ENCODE data around the gene NPM3.

NPM3 gene

DNA sequence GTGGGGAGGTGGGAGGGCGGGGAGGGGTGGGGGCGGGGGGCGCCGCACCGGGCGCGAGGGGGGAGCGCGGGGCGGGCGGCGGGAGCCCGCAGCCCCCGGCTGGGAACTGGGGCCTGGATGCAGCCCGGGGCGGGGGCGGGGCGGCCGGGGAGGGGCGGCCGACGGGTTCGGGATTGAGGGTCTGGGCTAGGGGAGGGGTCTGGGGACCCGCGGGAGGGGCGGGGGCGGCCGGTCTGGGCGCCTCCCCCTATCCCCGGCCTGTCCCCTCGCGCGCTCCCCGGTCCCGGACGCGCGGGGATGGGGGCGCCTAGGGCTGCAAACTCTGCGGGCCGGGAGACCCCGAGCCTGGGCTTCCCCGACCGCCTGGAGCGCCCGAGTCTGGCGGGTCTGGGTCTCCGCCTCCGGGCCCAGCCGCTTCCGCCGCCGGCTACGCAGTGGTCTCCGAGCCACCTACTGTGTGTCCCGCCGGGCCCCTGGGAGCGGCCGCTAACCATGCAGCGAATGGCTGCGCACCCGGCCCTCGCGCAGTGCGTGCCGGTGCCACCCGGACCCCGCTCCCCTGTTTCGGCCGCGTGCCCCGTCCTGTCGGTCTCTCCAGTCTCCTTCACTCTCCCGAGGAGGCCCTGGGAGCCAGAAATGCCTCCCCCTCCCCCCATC lies 7.0 kb downstream of the NPM3 start:
- H3K4me2 ChIP-seq, result no peak overlapping the region
- H3K9me3 ChIP-seq, result no peaks in the 10 kb centered on the region
- H3K4me1 ChIP-seq, result peaks cover 26% of the 10 kb centered on the region
- 0 out of 2 replicates have a peak, but pooled peaks cover 7% of the 10 kb centered on the region for H3K36me3 ChIP-seq
- H3K9ac ChIP-seq, result no peak overlapping the region
- peaks cover 91% of the 10 kb centered on the region for H3K27me3 ChIP-seq
- peaks cover 89% of the 10 kb centered on the region for H4K20me1 ChIP-seq
- no peak overlapping the region for H3K4me3 ChIP-seq
- H3K27ac ChIP-seq, result no peak overlapping the region
- TF ChIP-seq Cebpa-rat (IDR thresholded peaks at IDR 0.05), result no peak

DNA sequence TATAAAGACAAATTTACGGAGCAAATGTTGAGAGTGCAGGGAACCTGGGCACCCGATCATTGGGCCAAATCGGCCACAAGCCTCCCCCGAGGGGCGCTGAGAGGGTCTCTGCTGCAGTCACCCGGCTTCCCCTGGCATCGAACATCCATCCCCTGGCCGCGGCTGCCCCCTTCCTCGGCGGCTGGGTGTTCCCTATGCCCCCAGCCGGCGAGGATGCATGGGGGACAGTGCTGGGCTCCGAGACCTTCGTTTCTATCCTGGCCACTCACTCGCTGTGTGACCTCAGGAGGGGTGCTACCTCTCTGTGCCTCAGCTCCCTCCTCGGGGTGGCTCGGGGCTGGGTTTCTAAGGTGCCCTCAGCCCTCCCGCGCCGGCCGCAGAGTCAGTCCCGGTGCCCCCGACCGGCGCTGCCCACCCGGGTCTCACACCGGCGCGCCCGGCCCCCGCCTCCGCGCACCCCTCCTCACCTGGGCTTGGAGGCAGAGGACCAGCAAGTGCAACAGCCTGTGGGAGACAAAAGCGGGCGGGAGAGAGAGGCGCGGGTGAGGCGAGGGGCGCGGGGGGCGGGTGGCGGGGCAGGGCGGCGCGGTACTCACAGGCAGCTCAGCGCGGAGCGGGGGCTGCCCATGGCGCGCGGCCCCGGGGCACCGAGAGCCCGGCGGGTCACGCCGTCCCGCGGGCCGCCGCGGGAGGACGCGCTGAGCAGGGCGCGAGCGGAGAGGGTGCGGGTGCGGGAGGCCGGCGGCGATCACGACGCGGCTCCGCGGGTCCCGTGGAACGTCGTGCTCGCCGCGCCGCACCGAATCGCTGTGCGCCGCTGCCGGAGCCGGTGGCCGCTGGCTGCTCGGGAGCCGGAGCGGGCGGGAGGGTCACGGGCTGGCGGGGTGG lies 7.7 kb downstream of the NPM3 start, which contains the start of gene FGF8:
TSS of gene FGF8 (minus strand) at position 842 of the 888 bp plus-strand sequence. CDS start at position 628, 214 bp downstream.
- H3K4me3 ChIP-seq, result no peak within 1 kb of the TSS

DNA sequence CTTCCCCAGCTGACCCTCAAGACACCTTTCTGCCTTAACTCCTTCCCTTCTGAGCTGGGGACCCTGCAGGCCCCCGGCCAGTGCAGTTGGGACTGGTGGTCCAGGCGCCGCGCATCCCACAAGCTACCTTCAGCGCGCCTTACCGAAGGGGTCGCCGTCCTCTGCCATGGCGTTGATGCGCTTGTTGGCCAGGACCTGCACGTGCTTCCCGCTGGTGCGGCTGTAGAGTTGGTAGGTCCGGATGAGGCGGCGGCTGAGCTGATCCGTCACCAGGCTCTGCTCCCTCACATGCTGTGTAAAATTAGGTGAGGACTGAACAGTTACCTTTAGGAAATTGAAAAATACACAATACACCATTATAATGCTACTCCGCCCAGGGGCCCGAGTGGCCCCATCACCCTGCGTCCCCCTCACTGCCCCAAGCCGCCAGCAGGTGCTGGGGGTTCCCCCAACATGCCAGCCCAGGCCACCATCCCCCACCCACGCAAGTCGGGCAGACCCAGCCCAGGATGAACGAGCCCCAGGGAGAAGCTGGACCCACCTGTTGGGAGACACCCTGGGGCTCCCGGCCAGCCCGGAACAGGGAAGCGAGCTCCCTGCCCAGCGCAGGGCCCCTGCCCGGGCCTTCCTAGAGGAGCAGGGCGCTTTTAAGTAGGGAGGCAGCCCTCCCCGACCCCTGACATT lies 8.5 kb downstream of the NPM3 start:
- no peak overlapping the region for H3K27ac ChIP-seq
- H4K20me1 ChIP-seq, result peaks cover 92% of the 10 kb centered on the region
- peaks cover 95% of the 10 kb centered on the region for H3K27me3 ChIP-seq
- H3K9me3 ChIP-seq, result no peaks in the 10 kb centered on the region
- H3K36me3 ChIP-seq, result 0 out of 2 replicates have a peak, but pooled peaks cover 7% of the 10 kb centered on the region
- H3K4me2 ChIP-seq, result no peak overlapping the region
- no peak overlapping the region for H3K9ac ChIP-seq
- TF ChIP-seq Cebpa-rat (IDR thresholded peaks at IDR 0.05), result no peak
- H3K4me1 ChIP-seq, result peaks cover 13% of the 10 kb centered on the region
- H3K4me3 ChIP-seq, result no peak overlapping the region

More for the DNA sequence above, 7.7 kb downstream of the NPM3 start, which contains the start of gene FGF8:
- Histone ChIP-seq H3K9ac (no peak within 1 kb of the TSS), H3K9me3 (no peaks in the 10 kb centered on the region), H3K4me1 (peaks cover 21% of the 10 kb centered on the region), H3K4me2 (no peak within 1 kb of the TSS), H3K36me3 (0 out of 2 replicates have a peak, but pooled peaks cover 7% of the 10 kb centered on the region), H3K27me3 (peaks cover 98% of the 10 kb centered on the region), H3K27ac (no peak within 1 kb of the TSS), H4K20me1 (peaks cover 91% of the 10 kb centered on the region)
- no peak for TF ChIP-seq Cebpa-rat (IDR thresholded peaks at IDR 0.05)

GRCh38 chr10:101773923-101774588 lies 9.2 kb downstream of the NPM3 start:
- no peak overlapping the region for H3K27ac ChIP-seq
- H3K9ac ChIP-seq, result no peak overlapping the region
- 0 out of 2 replicates have a peak, but pooled peaks cover 7% of the 10 kb centered on the region for H3K36me3 ChIP-seq
- H3K4me2 ChIP-seq, result no peak overlapping the region
- no peak for TF ChIP-seq Cebpa-rat (IDR thresholded peaks at IDR 0.05)
- no peak overlapping the region for H3K4me3 ChIP-seq
- H3K4me1 ChIP-seq, result peaks cover 6% of the 10 kb centered on the region
- H3K9me3 ChIP-seq, result no peaks in the 10 kb centered on the region
- peaks cover 93% of the 10 kb centered on the region for H3K27me3 ChIP-seq
- peaks cover 85% of the 10 kb centered on the region for H4K20me1 ChIP-seq

GRCh38 chr10:101772895-101773761 lies 10.1 kb downstream of the NPM3 start:
- Histone ChIP-seq H3K9ac (no peak overlapping the region), H3K4me2 (no peak overlapping the region), H3K4me1 (no peaks in the 10 kb centered on the region), H3K9me3 (no peaks in the 10 kb centered on the region), H3K27ac (no peak overlapping the region), H3K27me3 (peaks cover 84% of the 10 kb centered on the region), H4K20me1 (peaks cover 76% of the 10 kb centered on the region), H3K36me3 (0 out of 2 replicates have a peak, but pooled peaks cover 7% of the 10 kb centered on the region), H3K4me3 (no peak overlapping the region)
- TF ChIP-seq Cebpa-rat (IDR thresholded peaks at IDR 0.05), result no peak

GRCh38 chr10:101772017-101772894 lies 11.0 kb downstream of the NPM3 start:
- Histone ChIP-seq H3K4me1 (no peaks in the 10 kb centered on the region), H3K4me3 (no peak overlapping the region), H3K4me2 (no peak overlapping the region), H3K27me3 (peaks cover 82% of the 10 kb centered on the region), H4K20me1 (peaks cover 67% of the 10 kb centered on the region), H3K36me3 (0 out of 2 replicates have a peak, but pooled peaks cover 3% of the 10 kb centered on the region), H3K9ac (no peak overlapping the region), H3K27ac (no peak overlapping the region), H3K9me3 (no peaks in the 10 kb centered on the region)
- no peak for TF ChIP-seq Cebpa-rat (IDR thresholded peaks at IDR 0.05)

DNA sequence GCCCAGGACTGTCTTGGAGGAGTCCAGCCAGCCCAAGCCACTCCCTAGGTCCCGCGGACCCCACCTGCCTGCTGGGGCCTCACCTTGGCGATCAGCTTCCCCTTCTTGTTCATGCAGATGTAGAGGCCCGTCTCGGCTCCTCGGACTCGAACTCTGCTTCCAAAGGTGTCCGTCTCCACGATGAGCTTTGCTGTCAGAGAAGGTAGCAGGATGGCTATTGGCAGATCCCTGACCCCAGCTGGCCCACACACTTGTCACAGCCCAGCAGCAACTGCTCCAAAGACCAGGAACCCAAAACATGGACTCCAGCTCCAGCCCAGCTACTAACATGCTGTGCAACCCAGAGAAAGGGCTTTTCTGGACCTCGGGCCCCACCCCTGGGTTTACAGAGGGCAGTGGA lies 11.9 kb downstream of the NPM3 start:
- TF ChIP-seq Cebpa-rat (IDR thresholded peaks at IDR 0.05), result no peak
- no peak overlapping the region for H3K4me2 ChIP-seq
- no peak overlapping the region for H3K27ac ChIP-seq
- no peaks in the 10 kb centered on the region for H3K36me3 ChIP-seq
- no peak overlapping the region for H3K4me3 ChIP-seq
- no peak overlapping the region for H3K9ac ChIP-seq
- no peaks in the 10 kb centered on the region for H3K4me1 ChIP-seq
- H4K20me1 ChIP-seq, result peaks cover 59% of the 10 kb centered on the region
- no peaks in the 10 kb centered on the region for H3K9me3 ChIP-seq
- H3K27me3 ChIP-seq, result peaks cover 78% of the 10 kb centered on the region

Measured in BLaER1 (cell line).